Neural progenitor cell (in vitro differentiated cells): ENCODE results near the gene MARCOL. TPM values are rescaled to one million over a fixed set of nuclear protein-coding genes. Genes with fewer than 3 reads are reported as not detected.

Experiments
- DNase-seq: peaks from one replicate; pipeline ENCODE4 v3.0.0-alpha.2; 2016; ENCODE audit warnings: low spot score
- H2AFZ ChIP-seq: fragments of 200-600 bp; sonication (generic); replicated peaks from 2 replicates; pipeline ENCODE4 v1.6.1; 2016; ENCODE audit warnings: antibody characterized with exemption
- H3F3A ChIP-seq: fragments of 200-600 bp; sonication (generic); 2 replicates; pipeline ENCODE4 v1.6.1; 2016; ENCODE audit warnings: antibody characterized with exemption, low read depth
- H3K27ac ChIP-seq: fragments of 200-600 bp; sonication (generic); 2 replicates; pipeline ENCODE4 v1.5.1; 2016; ENCODE audit warnings: mild to moderate bottlenecking
- H3K27me3 ChIP-seq: fragments of 200-600 bp; sonication (generic); 2 replicates; pipeline ENCODE4 v1.6.1; 2016; ENCODE audit warnings: mild to moderate bottlenecking, moderate library complexity
- H3K36me3 ChIP-seq: fragments of 200-600 bp; sonication (generic); 2 replicates; pipeline ENCODE4 v1.5.1; 2016
- H3K4me1 ChIP-seq: fragments of 200-600 bp; sonication (generic); 2 replicates; pipeline ENCODE4 v1.6.1; 2016; ENCODE audit warnings: mixed run types
- H3K4me2 ChIP-seq: fragments of 200-600 bp; sonication (generic); 2 replicates; pipeline ENCODE4 v1.6.1; 2016
- H3K4me3 ChIP-seq: fragments of 200-600 bp; sonication (generic); 2 replicates; pipeline ENCODE4 v1.5.1; 2016
- H3K79me2 ChIP-seq: fragments of 200-600 bp; sonication (generic); 2 replicates; pipeline ENCODE4 v1.6.1; 2016; ENCODE audit warnings: low read depth
- H3K9ac ChIP-seq: fragments of 200-600 bp; sonication (generic); 2 replicates; pipeline ENCODE4 v1.6.1; 2016
- H3K9me3 ChIP-seq: fragments of 200-600 bp; sonication (generic); 2 replicates; pipeline ENCODE4 v1.5.1; 2016; ENCODE audit warnings: low read depth
- H4K20me1 ChIP-seq: fragments of 200-600 bp; sonication (generic); 2 replicates; pipeline ENCODE4 v1.6.1; 2016; ENCODE audit warnings: low read depth
- H3K27ac Mint-ChIP-seq: 3 replicates; pipeline ENCODE4 v1.8.0; 2021; ENCODE audit warnings: mixed read lengths
- H3K27me3 Mint-ChIP-seq: 2 replicates; pipeline ENCODE4 v1.8.0; 2022; ENCODE audit warnings: low read depth, mild to moderate bottlenecking, inconsistent platforms, moderate library complexity, mixed read lengths; ENCODE audit not compliant: insufficient read depth
- H3K36me3 Mint-ChIP-seq: 3 replicates; pipeline ENCODE4 v1.8.0; 2021; ENCODE audit warnings: mixed read lengths
- H3K4me1 Mint-ChIP-seq: 3 replicates; pipeline ENCODE4 v1.8.0; 2021; ENCODE audit warnings: mixed read lengths
- H3K4me3 Mint-ChIP-seq: 3 replicates; pipeline ENCODE4 v1.8.0; 2021; ENCODE audit warnings: mild to moderate bottlenecking, moderate library complexity, mixed read lengths
- H3K9me3 Mint-ChIP-seq: 3 replicates; pipeline ENCODE4 v1.8.0; 2020; ENCODE audit warnings: mixed read lengths
- CTCF ChIP-seq: fragments of 200-600 bp; sonication (generic); IDR thresholded peaks from 2 replicates; pipeline ENCODE4 v1.5.1; 2017; ENCODE audit warnings: antibody characterized with exemption, mild to moderate bottlenecking
- EZH2 ChIP-seq: fragments of 200-600 bp; sonication (generic); IDR thresholded peaks from 2 replicates; pipeline ENCODE4 v1.6.1; 2017; ENCODE audit warnings: antibody characterized with exemption, mild to moderate bottlenecking, moderate library complexity
- EZH2phosphoT487 ChIP-seq: fragments of 200-600 bp; sonication (generic); IDR thresholded peaks from 2 replicates; pipeline ENCODE4 v1.6.1; 2017; ENCODE audit warnings: antibody characterized with exemption
- total RNA-seq: library from RNA; depleted of rRNA; stranded (reverse); fragments of >200 nt; gene quantifications from 2 replicates; pipeline ENCODE4 v1.2.3, GENCODE V29; 2015; ENCODE audit warnings: low replicate concordance

Gene MARCOL
- total RNA-seq, 1 donor from 2014 or later = not detected

DNA sequence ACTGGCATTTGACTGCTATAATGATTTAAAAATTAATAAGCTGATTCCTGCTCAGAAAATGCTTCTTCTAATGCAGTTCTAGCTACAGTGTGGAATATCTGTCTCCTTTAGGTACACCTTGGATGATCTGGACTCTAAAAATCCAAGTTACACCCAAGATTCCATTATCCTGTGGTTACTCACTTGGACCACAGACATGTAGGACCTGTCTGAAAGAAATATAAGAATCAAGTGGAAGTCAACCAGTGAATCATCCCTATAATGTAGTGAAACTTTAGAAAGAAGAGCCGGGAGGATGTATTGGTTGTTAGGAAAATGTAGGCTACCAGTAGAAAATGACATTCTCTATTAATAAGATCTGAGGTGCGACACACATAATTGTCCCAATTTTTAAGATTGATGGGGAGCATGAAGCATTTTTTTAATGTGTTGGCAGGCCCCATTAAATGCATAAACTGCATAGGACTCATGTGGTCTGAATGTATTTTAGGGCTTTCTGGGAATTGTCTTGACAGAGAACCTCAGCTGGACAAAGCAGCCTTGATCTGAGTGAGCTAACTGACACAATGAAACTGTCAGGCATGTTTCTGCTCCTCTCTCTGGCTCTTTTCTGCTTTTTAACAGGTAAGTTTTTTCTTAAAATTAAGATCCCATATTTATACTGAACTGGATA lies 35.7 kb upstream of the MARCOL start, which contains the start of gene SPINK6:
SPINK6 (plus strand) TSS at position 512 of the 673 bp plus-strand sequence; CDS start at position 567, 55 bp downstream.
- Mint-ChIP-seq H3K27me3 (no peaks in the 10 kb centered on the region), H3K36me3 (no peaks in the 10 kb centered on the region), H3K9me3 (no peaks in the 10 kb centered on the region), H3K27ac (no peak within 1 kb of the TSS), H3K4me1 (no peaks in the 10 kb centered on the region), H3K4me3 (no peak within 1 kb of the TSS)
- H2AFZ ChIP-seq = no peak within 1 kb of the TSS
- H3K27me3 ChIP-seq = no peaks in the 10 kb centered on the region
- TF ChIP-seq EZH2 (no peak), CTCF (no peak), EZH2phosphoT487 (no peak)
- H3K9ac ChIP-seq = no peak within 1 kb of the TSS
- DNase-seq = no peak
- H3K9me3 ChIP-seq = no peaks in the 10 kb centered on the region
- H4K20me1 ChIP-seq = no peaks in the 10 kb centered on the region
- no peak within 1 kb of the TSS for H3K4me2 ChIP-seq
- no peak within 1 kb of the TSS for H3K4me3 ChIP-seq
- H3K27ac ChIP-seq = no peak within 1 kb of the TSS
- H3F3A ChIP-seq = no peaks in the 10 kb centered on the region
- no peaks in the 10 kb centered on the region for H3K79me2 ChIP-seq
- no peaks in the 10 kb centered on the region for H3K36me3 ChIP-seq
- no peaks in the 10 kb centered on the region for H3K4me1 ChIP-seq

DNA sequence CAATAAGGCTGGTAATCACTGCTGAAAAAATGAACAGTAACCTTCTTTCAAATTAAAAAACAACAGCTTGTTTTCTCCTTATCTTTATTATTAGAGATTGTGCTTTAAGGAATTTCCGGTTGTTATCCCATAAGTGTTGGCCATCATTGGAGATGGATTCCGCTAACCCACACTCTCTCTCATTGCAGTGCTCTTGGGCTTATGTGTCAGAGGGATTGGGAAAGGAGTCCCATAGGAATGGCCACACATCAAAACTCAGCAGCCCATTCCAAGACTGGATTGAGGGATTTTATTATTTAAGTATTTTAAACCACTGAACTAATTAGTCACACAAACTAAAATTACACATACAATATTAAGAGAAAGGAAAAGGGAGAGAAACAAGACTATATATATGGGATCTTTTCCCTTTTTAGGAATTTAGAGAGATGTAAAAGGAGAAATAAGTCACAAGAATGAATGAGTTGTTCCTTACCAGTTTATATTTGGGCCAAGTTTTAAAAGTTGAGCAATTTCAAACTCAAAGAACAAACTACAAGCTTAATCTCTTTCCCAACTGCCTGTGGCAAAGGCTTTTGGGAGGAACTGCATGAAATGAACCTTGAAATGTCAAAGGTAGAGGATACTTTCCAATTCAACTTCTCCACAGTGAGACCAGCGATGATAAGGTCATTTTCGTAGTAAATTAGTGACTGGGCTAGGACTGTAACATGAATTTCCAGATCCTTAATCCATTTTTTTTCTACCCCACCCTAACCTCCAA lies 33.1 kb upstream of the MARCOL start:
- Mint-ChIP-seq H3K9me3 (no peaks in the 10 kb centered on the region), H3K27ac (no peak overlapping the region)

DNA sequence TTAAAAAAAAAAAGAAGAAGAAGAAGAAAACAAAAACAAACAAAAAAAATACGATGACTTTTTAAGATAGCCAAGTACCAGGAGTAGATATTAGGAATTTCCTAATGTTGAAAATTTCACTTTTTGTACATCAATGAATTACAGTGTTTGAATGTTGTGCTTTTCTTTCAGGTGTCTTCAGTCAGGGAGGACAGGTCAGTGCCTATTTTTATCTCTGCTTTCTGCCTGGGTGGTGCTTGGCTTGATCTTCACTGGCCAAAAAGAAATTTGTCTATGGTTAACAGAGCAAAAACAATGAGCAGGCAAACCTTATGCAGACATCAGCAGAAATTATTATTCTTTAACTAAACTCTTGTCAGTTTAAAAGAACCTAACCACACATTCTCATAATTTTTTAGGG lies 32.5 kb upstream of the MARCOL start:
- TF ChIP-seq EZH2phosphoT487 (no peak), EZH2 (no peak), CTCF (no peak)
- H4K20me1 ChIP-seq = no peaks in the 10 kb centered on the region
- Mint-ChIP-seq H3K9me3 (no peaks in the 10 kb centered on the region), H3K27ac (no peak overlapping the region), H3K27me3 (no peaks in the 10 kb centered on the region), H3K4me3 (no peak overlapping the region), H3K36me3 (no peaks in the 10 kb centered on the region), H3K4me1 (no peaks in the 10 kb centered on the region)
- H3K9me3 ChIP-seq = no peaks in the 10 kb centered on the region
- H3K4me1 ChIP-seq = no peaks in the 10 kb centered on the region
- no peak overlapping the region for H2AFZ ChIP-seq
- DNase-seq = no peak
- H3K36me3 ChIP-seq = no peaks in the 10 kb centered on the region
- H3K27ac ChIP-seq = no peak overlapping the region
- no peaks in the 10 kb centered on the region for H3K79me2 ChIP-seq
- H3K9ac ChIP-seq = no peak overlapping the region
- no peaks in the 10 kb centered on the region for H3F3A ChIP-seq
- no peak overlapping the region for H3K4me3 ChIP-seq
- H3K4me2 ChIP-seq = no peak overlapping the region
- no peaks in the 10 kb centered on the region for H3K27me3 ChIP-seq

More for the DNA sequence above, 33.1 kb upstream of the MARCOL start:
- Histone ChIP-seq H3K9ac (no peak overlapping the region), H3K4me2 (no peak overlapping the region), H3K36me3 (no peaks in the 10 kb centered on the region), H3F3A (no peaks in the 10 kb centered on the region), H3K79me2 (no peaks in the 10 kb centered on the region), H3K27me3 (no peaks in the 10 kb centered on the region), H3K27ac (no peak overlapping the region), H3K4me3 (no peak overlapping the region), H2AFZ (no peak overlapping the region), H3K4me1 (no peaks in the 10 kb centered on the region), H3K9me3 (no peaks in the 10 kb centered on the region), H4K20me1 (no peaks in the 10 kb centered on the region)
- Mint-ChIP-seq H3K4me1 (no peaks in the 10 kb centered on the region), H3K27me3 (no peaks in the 10 kb centered on the region), H3K4me3 (no peak overlapping the region), H3K36me3 (no peaks in the 10 kb centered on the region)
- TF ChIP-seq CTCF = no peak
- TF ChIP-seq EZH2phosphoT487 = no peak
- TF ChIP-seq EZH2 = no peak
- DNase-seq = no peak
